Kasumi-1 (cell line): ENCODE measurements around the gene PAX7.

Experiments
- DNase-seq, 2 experiments: peaks; one replicate each; lab custom pipeline; 2025; lab: John Stamatoyannopoulos, UW

Gene PAX7

DNA sequence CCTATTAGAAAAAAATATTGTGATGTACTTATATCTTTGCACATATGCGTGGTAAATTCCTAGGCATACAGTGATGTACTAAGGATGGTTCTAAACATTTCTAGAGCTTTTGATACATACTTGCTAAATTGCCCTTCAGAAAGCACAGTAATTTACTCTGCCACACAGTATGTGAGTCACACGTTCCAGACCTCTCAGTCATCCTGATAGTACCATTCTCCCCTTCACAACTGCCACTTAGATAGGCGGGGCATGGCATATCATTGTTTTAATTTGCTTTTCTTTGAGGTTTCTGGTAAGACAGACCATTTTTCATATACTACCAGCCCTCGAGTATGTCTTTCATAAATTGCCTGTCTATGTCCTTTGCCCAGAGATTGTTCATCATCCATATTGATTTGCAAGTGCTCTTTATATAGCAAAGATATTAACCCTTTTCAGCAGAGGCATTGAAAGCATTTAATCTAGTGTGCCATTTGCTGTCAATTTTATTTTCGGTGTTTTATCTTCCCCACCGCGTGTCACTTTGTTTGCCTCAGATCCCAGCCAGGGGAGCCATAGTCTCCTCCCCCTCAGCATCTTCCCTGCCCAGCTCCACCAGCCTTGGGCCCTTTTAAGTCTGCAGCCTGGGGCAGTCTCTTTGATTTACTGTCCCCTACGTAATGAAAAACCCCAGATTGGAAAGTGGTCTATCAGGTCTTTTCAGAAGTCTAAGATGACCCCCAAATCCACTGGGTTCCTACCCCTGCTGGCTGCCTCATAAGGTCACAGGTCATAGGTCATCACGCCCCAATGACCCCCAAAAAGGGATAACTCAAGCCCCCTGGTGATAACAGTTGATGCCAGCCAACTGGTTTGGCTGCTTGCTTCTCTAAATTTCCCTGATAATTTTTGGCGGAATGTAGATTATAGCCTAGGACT lies 11.8 kb upstream of the PAX7 start:
- no peak for DNase-seq

DNA sequence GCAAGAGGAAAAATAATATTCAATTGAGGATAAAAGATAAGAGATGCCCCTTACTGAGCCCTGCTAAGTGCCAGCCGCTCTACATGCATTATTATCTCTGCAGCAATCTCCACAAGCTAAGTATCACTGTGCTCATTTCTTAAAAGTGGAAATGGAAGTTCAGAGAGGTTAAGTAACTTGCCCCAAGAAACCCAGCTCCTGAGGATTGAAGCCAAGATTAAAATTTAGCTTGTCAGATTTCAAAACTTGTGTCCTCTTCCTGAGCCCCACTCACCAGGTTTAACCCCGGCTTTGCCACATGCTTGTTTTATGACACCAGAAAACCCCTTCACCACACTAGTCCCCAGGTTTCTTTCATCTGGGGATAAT lies 11.2 kb upstream of the PAX7 start:
- no peak for DNase-seq

DNA sequence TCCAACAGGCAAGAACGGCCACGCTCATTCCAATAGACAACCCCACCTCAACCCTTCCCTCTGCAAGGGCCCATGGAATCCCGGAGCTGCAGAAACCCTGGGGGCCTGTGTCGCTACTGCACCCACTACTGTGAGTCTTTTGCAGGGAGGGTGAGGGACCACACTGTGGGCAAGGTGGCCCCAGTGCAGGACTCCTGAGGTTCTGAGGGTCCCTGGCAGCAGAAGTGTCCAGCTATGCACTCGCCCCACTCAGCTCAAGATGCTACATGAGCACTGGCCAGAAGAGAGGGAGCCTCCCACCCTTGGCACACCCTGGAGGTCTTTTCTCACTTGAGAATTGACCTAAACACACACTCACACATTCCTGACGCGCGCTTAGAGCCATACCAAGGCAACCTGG lies 2.1 kb upstream of the PAX7 start:
- no peak for DNase-seq

DNA sequence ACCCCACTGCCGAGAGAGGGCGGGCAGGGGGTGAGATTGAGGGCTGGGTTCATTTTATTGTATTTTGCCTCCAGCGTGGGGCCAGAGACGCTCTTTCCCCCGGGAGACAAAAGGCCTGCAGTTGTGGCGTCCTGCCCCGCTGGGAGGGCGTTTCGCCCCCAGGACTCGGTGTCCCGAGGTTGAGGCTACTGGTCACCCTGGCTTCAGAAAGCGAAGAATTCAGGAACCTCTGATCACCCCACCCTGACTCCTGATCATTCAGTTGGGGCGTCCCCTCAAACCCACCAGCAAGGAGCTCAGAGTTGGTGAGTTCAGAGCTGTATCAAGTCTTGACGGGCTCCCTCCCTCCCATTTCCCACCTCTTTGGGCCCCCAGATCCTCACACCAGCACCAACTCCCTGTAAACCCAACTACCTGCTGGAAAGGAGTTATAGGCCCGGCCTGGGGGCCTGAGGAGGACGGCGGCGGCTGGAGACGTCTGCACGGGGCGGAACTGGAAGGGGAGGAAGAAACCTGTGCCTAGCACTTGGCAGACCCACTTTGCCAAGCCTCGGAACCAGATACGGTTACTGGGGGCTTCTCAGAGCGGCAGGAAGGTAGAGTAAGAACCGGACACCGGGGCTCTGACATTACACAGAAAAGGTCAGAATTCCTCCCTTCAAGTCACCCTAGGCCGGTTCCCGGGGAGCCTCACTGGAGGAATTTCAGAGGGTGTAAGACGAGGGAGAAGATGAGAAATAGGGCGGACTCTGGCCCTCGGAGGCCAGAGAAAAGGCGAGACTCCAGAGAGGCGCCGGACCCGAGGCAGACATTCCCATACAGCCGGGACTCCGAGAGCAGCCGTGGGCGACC lies 761 bp upstream of the PAX7 start:
- DNase-seq: no peak

DNA sequence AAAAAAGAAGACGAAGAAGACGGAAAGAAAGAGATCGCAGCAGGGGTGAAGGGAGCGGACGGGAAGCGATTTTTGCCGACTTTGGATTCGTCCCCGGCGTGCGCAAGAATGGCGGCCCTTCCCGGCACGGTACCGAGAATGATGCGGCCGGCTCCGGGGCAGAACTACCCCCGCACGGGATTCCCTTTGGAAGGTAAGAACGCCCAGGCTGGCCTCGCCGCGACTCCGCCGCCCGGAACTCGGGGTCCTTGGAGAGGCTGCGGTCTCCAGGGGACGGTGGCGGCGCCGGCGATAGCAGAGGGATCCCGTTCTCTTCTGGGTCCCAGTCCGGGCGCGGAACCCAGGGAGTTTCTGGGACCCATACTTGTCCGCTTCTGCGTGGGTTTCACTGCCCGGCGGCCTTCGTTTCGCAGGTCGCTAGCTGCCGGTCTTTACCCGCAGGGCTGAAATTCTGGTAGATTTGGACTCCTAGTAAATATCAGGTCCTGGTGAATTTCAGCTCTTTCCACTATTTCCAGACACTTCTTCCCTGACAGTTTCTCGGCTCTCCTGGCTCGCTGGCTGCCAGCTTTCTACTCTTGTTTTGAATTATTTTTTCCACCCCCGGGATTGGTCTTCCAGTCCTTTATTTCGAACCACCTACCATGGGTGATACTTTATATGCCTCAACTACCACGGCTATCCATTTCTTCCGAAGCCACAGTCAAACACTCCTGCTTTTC lies 1.0 kb downstream of the PAX7 start:
- no peak for DNase-seq

DNA sequence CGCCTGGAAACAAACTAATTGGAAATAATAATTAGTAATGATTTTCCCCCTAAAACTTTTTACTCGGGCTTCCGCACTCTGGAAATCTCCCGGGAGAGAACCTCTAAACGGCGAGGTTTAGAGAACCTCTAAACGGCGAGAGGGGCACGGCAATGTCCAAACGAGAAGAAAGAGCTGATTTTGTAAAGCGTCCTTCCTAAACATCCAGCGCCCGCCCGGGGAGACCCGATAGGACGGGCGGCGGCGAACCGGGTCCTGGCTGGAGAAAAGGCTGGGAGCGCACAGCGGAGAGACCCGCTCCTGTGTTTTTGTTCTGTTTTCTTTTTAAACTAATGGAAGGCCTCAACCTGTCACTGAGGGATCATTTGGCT lies 1.6 kb downstream of the PAX7 start:
- no peak for DNase-seq

DNA sequence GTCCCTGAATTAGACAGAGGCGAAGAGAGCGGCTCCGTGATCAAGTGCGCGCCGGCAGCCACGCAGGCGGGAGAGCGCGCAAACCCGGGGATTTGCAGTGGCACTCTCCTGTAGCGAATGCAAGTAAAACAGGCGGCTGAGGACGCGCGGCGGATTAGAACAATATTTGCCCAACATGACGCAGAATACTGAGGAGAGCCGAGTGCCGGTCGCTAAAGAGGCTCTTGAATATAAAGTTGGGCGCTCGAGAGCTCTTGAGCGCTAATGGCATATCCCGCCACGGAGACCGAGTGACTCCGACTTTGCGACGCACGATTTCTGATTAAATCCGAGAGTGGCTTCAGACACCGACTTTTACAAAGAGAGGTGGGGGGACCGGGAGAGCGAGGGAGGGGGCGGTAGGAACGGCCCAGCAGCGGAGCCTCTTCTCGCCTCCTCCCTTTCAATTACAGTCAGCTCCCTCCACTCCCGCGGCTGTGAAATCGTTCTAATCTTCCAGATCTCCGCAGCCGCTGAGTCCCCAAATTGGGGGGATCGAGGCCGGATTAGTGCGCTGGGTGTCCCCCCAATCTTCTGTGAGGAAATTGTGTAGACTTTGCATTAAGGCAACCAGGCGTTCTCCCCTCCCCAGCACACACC lies 2.3 kb downstream of the PAX7 start:
- DNase-seq: no peak

DNA sequence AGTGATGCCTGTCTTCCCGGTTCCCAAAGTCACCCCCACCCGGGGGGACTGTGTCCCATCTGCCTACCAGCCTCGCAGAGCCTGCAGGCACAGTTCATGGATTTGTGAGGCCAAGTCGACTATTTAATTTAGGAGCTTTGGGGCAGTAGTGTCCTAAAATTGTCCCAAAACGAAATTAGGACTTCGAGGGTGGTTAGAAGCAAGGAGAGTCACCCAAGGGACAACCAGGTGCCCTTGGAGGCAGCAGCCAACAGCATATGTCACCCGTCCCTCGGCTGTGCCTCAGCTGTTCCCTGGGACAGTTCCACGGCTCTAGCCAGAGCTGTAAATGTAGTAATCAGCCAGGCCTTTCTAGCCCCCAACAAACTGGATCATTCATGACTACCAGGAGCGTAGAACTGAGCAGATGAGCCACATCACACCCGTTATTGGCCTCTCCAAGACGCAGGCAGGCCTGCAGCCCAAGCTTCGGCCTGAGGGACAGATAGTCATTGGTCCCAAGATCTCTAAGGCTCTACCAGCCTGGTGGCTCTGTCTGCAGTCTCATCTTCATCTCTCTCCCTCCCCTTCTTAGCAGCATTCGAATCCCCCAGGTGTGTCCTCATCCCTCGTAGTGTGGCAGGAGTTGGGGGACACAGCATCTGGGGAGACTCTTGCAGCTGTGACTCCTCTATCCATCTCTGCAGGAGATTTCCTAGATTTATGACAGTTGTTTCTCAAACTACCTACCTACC lies 2.9 kb downstream of the PAX7 start:
- no peak for DNase-seq

DNA sequence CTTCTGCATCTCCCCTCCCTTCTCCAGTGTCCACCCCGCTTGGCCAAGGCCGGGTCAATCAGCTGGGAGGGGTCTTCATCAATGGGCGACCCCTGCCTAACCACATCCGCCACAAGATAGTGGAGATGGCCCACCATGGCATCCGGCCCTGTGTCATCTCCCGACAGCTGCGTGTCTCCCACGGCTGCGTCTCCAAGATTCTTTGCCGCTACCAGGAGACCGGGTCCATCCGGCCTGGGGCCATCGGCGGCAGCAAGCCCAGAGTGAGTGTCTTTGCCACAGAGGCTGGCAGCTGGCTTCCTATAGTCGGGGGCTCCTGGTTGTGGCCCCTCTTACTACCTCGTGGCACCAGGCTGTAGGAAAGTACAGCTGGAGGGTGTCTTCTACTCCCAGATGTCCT lies 3.6 kb downstream of the PAX7 start:
- DNase-seq: no peak

DNA sequence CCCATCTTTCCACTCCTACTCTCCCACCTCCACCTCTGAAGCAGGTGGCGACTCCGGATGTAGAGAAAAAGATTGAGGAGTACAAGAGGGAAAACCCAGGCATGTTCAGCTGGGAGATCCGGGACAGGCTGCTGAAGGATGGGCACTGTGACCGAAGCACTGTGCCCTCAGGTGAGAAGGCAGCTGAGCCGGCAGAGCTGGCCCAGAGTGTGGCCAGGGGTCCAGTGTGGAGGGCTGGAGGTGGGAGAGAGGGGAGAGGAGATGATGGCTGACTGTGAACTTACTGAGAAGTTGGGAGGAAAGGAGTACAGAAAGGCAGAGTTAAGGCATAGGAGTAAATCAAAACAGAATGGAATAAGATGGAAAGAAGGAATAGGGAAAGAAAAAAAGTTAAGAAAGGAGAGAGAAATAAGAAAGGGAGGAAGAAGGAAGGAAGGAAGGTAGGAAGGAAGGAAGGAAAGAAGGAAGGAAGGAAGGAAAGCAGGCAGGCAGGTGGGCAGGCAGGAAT lies 4.5 kb downstream of the PAX7 start:
- no peak for DNase-seq

DNA sequence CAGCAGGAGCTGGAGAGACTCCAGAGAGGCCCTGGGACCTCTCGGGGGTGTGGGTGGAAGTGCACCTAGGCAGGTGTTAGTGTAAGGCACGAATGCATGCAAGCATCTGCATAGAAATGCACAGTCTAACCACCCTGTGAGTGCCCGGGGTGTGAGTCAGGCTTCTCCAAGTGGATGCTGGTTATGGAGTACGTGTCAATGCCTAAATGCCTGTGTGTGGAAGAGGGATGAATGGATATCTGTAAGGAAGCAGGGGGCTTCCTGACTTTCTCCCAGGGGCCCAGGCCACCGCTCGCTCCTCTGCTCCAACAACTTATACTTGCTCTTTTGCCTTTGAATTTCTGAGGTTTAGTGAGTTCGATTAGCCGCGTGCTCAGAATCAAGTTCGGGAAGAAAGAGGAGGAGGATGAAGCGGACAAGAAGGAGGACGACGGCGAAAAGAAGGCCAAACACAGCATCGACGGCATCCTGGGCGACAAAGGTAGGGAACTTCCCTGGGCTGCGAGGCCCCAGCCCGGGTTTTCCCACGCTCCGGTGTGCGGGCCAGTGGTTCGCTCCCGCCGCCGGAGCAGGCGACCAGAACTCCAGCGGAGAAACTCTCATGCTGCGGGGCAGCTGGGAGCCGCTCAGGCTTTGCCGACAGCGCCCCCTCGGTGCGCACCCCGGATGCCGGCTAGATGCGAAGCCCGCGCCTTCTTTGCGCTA lies 5.4 kb downstream of the PAX7 start:
- DNase-seq: no peak

DNA sequence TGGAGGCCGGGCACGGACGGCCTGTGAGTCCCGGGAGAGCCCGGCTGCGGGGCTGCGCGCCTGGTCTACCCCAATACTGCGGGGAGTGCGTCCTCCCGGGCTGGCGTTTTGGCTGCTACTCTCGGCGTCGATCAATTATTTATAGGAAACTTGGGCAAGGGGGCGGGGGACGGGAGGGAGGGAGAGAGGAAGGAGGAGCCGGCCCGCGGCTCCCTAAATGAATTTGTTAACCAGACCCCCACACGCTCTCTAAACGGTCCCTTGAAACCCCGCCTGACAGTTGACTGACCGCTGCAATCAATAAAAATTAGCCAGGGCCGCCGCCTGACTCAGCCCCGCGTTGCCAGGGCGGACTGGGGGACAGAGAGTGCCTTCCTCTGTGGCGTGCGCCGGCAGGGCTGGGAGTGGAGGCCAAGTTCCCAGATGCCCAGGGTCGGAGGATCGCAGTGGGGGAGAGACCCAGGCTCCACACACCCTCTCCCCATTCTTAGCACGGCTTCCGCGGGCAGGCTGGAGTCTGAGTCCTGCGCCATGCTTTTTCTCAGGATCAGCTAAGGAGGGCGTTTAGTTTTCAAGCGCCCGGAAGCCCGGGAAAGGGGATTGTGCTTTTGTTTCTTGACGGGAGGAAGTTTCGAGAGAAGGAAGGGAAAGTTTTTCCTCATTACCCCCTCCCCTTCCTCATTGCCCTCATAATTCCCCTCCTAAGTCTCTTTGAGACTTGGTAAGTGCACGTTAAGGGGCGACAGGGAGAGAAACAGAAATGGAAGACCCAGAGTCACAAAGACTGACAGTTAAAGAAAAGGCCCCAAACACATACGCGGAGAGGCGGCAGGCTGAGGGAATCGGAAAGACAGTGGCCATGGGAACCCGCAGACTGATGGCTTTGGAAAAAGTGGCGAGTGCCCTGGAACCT lies 6.2 kb downstream of the PAX7 start:
- no peak for DNase-seq

DNA sequence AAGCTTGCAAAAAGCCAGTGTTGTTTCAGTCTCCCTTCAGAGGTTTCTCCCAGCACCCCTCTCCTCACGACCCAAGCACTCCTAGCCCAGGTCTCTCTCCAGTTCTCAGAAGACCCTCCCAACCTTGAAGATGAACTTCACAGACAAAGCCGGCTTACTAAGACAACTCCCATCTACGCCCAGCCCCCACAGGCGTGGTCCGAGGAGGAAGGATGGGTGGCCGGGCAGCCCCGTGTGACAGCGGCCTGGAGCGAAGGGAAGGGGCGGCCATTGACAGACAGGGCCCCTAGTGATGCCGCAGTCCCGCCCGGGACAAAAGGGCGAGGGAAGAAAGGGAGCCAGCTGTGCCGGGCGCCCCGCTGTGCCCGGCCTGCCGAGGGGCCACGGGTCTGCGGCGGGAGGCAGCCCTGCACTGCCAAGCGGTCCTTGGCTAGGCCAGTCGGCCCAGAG lies 6.9 kb downstream of the PAX7 start:
- DNase-seq: no peak

DNA sequence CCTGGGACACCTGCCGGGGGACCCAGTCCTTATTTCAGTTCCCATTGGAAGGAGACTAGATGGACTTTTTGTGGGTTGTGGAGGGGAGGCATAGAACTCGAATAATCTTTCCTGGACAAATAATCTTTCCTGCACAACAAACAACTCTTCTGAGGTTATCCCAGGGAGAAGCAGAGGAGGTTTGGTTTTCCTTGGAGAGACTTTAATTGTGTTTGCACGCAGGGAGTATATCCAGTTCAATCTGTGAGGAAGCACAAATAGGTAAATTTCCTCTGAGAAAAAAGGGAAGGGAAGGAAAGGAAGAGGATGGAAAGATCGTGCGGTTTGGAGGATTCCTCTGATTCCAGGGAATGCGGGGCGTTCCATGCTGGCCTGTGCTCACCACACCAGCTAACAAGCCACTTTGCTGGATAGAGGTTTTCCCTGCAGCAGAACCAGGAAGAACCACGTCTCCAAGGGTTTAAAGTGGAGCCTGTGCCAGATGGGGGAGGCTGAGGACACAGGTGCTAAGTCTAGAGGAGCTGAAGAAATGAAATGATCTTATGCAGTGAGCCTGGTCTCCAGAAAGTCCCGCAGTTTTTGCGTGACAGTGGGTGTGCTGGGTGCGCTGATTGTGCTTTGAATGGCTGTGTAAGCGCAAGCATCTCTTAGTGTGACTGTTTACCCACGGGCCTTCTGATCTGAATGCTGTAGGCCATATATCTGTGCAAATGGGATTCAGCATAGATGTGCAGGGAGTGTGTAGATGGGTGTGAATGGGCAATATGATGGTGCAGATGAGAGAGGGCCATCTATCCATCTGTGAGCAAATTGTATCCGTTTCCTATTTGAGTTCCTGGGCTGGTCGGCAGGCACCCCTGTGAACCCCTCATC lies 7.6 kb downstream of the PAX7 start:
- no peak for DNase-seq

DNA sequence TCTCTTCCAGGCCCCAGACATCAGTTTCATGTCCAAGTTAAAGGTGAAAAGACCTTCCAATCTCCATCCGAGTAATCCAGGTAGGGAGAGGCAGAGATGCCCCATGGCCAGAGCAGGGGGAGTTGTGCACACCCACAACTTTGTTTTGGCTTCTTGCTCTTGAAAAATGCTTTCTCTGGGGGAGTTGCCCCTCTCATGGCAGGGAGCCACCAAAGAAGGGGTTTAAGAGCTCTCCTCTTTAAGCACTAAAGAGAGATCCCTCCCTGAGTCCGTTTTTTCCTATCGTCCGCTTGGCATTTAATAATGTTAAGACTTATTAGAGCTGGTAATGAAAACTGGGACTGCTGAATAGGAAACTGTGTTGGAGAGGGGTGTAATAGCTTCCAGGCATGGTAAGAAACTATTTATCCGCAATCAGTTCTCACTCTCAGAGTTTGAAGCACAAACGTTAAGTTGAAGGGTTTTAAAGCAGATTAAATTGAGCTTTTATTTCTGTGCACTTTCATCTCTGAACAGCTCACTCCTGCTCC lies 8.3 kb downstream of the PAX7 start:
- DNase-seq: no peak

DNA sequence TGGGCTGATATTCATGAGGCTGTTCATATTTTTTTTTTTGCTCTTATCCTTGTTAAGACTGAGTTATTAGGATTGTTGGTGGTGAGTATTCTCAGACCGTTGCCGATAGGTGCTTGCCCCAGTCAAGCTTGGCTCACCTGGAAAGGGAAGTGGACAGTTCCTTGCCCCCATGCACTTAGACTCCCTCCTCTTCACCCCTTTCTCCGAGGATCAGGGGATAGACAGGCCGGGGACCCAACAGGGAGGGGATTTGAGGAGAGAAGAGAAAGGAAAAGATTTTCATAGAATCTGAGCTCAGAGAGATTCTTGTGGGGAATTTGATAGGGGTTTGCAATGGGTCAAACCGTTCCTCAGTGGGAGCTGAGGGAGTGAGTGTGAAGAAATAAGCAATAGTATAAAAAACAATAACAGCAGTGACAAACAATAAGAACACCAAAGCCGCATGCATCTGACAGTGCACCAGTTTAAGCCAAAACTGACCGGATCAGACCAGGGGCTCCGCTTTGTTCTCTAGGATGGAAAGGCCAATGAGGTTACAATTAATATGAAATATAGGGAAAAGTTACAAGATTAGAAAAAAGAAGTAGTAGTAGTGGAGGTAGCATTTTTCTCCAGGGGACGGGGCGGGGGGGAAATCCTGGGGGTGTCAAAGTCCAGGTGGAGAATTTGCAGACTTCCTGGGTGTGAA lies 8.9 kb downstream of the PAX7 start:
- DNase-seq: no peak

DNA sequence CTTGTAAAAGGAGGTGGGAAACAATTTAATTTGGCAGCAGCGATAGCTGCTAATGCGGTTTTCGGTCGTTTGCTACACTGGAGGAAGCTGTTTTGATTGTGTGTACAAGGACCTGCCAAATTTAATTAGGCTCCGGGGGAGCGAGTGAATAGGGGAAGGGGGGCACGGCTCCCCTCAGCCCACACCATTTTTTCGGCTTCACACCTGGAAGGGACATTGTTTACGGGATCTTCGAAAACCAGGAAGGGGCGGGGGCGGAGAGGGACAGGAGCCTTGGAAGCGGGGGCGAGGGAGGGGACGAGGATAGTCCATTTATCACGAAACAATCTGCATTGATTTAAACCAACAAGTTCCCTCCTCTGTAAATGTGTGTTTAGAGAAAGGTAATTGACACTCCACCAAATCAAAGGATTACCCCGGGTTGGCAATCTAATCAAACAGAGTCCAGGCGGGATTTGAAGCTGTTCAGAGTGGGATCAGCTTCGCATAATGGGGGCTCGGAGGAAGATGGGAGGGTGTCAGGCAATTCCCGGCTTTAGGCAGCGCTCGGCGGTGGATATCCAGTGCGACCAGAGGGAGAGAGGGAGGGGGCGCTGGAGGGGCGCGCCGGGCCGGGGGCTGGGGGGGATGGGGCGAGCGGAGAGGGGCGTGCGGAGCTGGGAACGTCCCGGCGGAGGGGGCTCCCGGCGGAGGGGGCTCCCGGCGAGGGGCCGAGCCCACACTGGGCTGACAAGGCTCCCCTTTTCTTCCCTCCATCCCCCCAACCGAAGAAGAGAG lies 9.8 kb downstream of the PAX7 start:
- no peak for DNase-seq
